Measurements from ENCODE around the gene FASTK.

FASTK gene

DNA sequence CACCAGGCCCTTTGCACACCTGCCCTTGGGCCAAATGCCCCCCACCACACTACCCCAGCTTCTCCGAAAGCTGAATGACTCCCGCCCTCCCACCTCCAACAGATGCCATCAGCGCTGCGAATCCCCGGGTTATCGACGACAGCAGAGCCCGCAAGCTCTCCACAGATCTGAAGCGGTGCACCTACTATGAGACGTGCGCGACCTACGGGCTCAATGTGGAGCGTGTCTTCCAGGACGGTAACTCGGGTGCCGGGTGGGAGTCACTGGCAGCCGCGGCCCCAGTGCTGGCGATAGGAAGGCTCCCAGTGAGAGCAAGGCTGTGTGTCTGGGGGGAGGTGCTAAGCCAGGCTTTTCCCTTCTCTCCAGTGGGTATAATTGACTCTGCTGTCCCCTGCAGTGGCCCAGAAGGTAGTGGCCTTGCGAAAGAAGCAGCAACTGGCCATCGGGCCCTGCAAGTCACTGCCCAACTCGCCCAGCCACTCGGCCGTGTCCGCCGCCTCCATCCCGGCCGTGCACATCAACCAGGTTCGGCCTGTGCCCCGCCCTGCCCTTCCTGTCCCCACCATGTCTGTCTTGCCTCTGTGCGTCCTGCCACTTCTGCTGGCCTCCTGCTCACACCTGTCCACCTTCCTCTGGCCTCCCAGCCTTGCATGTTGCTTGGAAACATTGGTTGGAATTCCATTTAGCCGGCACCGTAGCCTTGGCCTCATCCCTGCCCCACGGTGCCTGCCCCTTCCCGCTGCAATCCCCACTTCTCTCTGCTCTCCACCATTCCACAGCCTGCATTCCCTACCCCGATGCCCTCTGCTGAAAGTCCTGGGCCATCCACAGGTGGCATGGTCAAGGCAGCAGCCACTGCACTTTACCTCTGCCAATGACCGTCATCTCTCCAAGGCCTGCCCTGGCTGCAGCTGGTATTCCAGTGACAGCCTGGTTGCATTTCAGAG is 37.8 kb upstream of the FASTK start:
- Histone ChIP-seq H3K36me3 (ENCODE audit: control insufficient read depth in 5 of 5, insufficient read depth in 5 of 5, low read length in 5 of 5) (peaks cover 0 to 71% (median 59%) of the 10 kb centered on the region in 5 donors), H3K27ac (ENCODE audit: low read depth, low read length) (no peak overlapping the region), H3K4me3 (ENCODE audit: low read depth in 1 of 5, low read length in 5 of 5) (no peak overlapping the region), H3K4me1 (ENCODE audit: control insufficient read depth in 5 of 5, insufficient read depth in 5 of 5, low read length in 5 of 5) (peaks cover 0 to 11% (median 3%) of the 10 kb centered on the region in 5 donors), H3K9me3 (ENCODE audit: control insufficient read depth in 5 of 5, low read length in 5 of 5) (no peaks in the 10 kb centered on the region), H3K27me3 (ENCODE audit: control insufficient read depth in 5 of 5, insufficient read depth in 4 of 5, low read length in 5 of 5) (no peaks in the 10 kb centered on the region), H3K9ac (ENCODE audit: low read length in 5 of 5) (no peak overlapping the region)

DNA sequence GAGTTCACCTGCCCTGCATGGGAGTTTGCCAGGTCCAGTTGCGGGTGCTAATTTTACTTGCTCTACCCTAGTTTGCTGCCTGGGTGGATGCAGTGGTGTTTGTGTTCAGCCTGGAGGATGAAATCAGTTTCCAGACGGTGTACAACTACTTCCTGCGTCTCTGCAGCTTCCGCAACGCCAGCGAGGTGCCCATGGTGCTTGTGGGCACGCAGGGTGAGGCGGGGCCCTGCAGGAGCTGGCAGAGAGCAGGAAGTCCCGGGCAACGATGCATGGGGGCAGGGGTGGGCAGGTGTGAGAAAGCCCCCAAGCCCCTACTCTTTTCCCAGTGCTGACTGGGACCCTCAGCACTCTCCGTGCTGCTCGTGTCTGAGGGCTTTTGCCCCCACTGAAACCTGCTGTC is 37.0 kb upstream of the FASTK start:
- Histone ChIP-seq H3K9me3 (ENCODE audit: control insufficient read depth in 5 of 5, low read length in 5 of 5) (no peaks in the 10 kb centered on the region), H3K27ac (ENCODE audit: low read depth, low read length) (no peak overlapping the region), H3K27me3 (ENCODE audit: control insufficient read depth in 5 of 5, insufficient read depth in 4 of 5, low read length in 5 of 5) (no peaks in the 10 kb centered on the region), H3K4me1 (ENCODE audit: control insufficient read depth in 5 of 5, insufficient read depth in 5 of 5, low read length in 5 of 5) (peaks cover 0 to 11% (median 3%) of the 10 kb centered on the region in 5 donors), H3K4me3 (ENCODE audit: low read depth in 1 of 5, low read length in 5 of 5) (no peak overlapping the region), H3K9ac (ENCODE audit: low read length in 5 of 5) (no peak overlapping the region), H3K36me3 (ENCODE audit: control insufficient read depth in 5 of 5, insufficient read depth in 5 of 5, low read length in 5 of 5) (peaks cover 0 to 63% (median 53%) of the 10 kb centered on the region in 5 donors)

DNA sequence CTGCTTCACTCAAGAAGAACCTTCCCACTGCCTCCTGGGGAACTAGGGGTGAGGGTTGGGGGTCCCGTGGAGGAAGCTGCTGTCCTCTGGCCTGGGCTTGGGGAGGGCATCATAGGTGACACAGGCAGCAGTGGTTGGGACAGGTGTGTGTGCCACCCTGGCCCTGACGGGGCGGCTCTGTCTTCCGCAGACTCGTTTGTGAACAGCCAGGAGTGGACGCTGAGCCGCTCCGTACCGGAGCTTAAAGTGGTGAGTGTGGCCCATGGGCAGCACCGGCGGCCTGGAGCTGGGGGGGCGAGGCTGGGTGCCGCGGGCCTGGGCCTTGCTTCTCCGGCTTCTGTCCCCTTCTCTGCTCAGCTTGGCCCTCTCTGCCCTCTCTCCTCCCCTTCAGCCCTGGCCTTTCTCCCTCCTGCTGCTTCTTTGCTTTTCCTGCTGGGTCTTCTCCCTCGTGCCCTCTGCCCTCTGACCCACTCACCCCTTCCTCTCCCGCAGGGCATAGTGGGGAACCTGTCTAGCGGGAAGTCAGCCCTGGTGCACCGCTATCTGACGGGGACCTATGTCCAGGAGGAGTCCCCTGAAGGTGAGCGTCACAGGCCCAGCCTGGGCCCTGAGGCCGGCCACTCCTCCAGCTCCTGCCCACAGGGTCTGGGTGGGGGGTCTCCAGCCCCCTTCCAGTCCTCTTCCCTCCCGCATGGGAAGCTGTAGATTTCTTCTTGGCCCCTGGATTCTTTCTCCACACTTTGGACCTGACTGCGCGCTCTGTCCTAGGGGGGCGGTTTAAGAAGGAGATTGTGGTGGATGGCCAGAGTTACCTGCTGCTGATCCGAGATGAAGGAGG is 36.2 kb upstream of the FASTK start:
- peaks cover 0 to 55% (median 49%) of the 10 kb centered on the region in 5 donors for H3K36me3 ChIP-seq (ENCODE audit: control insufficient read depth in 5 of 5, insufficient read depth in 5 of 5, low read length in 5 of 5)

DNA sequence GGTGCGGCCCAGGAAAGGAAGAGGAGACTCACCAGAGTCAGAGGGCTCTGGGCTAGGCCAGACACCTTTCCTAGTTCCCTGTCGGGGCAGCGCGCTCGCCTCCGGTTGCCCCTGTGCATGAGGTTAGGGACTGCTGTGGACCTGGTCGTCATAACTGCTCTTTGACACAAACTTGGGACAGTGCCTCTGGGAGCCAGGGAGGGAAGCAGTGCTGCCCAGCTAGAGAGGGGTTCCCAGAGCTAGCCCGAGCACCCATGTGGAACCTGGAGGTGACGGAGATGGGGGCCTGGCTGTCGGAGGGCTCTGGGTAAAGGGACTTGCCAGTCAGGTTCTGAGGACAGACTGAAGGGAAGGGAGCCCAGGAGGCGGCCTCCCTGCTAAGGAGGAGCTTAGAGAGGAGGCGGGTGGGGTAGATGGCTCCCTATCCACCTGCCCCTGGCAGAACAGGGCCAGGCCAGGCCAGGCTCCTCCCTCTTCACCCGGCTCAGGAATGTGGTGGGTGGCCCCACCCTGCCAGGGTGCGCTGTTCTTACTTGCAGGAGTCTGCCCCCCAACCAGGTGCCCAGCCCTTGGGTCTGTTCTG is 35.3 kb upstream of the FASTK start:
- Histone ChIP-seq H3K27me3 (ENCODE audit: control insufficient read depth in 5 of 5, insufficient read depth in 4 of 5, low read length in 5 of 5) (no peaks in the 10 kb centered on the region), H3K4me3 (ENCODE audit: low read depth in 1 of 5, low read length in 5 of 5) (no peak overlapping the region), H3K27ac (ENCODE audit: low read depth, low read length) (no peak overlapping the region), H3K9me3 (ENCODE audit: control insufficient read depth in 5 of 5, low read length in 5 of 5) (no peaks in the 10 kb centered on the region), H3K9ac (ENCODE audit: low read length in 5 of 5) (no peak overlapping the region), H3K36me3 (ENCODE audit: control insufficient read depth in 5 of 5, insufficient read depth in 5 of 5, low read length in 5 of 5) (peaks cover 0 to 46% (median 40%) of the 10 kb centered on the region in 5 donors), H3K4me1 (ENCODE audit: control insufficient read depth in 5 of 5, insufficient read depth in 5 of 5, low read length in 5 of 5) (peaks cover 0 to 15% (median 7%) of the 10 kb centered on the region in 5 donors)

More for the DNA sequence above, 36.2 kb upstream of the FASTK start:
- no peak overlapping the region for H3K9ac ChIP-seq (ENCODE audit: low read length in 5 of 5)
- H3K4me1 ChIP-seq (ENCODE audit: control insufficient read depth in 5 of 5, insufficient read depth in 5 of 5, low read length in 5 of 5): peaks cover 0 to 11% (median 3%) of the 10 kb centered on the region in 5 donors
- H3K9me3 ChIP-seq (ENCODE audit: control insufficient read depth in 5 of 5, low read length in 5 of 5): no peaks in the 10 kb centered on the region
- no peak overlapping the region for H3K27ac ChIP-seq (ENCODE audit: low read depth, low read length)
- no peak overlapping the region for H3K4me3 ChIP-seq (ENCODE audit: low read depth in 1 of 5, low read length in 5 of 5)
- no peaks in the 10 kb centered on the region for H3K27me3 ChIP-seq (ENCODE audit: control insufficient read depth in 5 of 5, insufficient read depth in 4 of 5, low read length in 5 of 5)

DNA sequence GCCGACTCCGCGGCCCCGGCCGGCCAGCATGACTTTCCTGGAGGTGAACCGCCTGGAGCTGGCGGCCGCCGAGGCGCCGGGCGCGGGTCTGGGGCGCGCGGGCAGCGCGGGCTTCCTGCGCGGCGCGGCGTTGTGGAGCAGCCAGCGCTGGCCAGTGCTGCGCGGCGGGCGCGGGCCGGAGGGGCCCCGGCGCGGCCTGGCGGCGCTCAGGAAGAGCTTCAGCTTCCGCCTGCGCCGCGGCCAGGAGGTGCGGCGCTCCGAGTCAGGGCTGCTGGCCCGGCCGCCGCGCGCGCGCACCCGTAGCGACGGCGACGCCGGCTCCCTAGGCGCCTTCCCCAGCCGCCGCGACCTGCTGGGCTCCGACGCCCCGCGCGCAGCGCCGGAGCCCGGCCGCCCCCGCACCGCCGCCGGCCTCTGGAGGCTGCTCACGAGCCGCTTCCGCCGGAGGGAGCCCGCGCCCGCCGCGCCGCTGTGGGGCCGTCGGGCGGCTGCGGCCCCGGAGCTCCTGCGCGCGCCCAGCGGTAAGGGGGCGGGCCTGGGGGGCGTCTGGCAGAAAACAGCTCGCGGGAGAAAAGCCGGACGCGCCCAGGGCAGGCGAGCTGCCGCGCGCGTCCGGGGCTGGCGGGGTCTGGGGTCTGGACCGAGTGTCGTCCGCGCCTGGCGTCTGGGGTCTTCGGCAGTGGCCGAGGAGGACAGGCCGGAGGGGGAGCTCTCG is 34.7 kb upstream of the FASTK start:
- H3K9me3 ChIP-seq (ENCODE audit: control insufficient read depth in 5 of 5, low read length in 5 of 5): no peaks in the 10 kb centered on the region
- no peaks in the 10 kb centered on the region for H3K27me3 ChIP-seq (ENCODE audit: control insufficient read depth in 5 of 5, insufficient read depth in 4 of 5, low read length in 5 of 5)
- H3K36me3 ChIP-seq (ENCODE audit: control insufficient read depth in 5 of 5, insufficient read depth in 5 of 5, low read length in 5 of 5): peaks cover 0 to 40% (median 34%) of the 10 kb centered on the region in 5 donors
- no peak overlapping the region for H3K9ac ChIP-seq (ENCODE audit: low read length in 5 of 5)
- peaks cover 0 to 21% (median 13%) of the 10 kb centered on the region in 5 donors for H3K4me1 ChIP-seq (ENCODE audit: control insufficient read depth in 5 of 5, insufficient read depth in 5 of 5, low read length in 5 of 5)
- H3K27ac ChIP-seq (ENCODE audit: low read depth, low read length): no peak overlapping the region
- peak overlapping the region in 2 of 5 donors; percentile 6 to 17 for H3K4me3 ChIP-seq (ENCODE audit: low read depth in 1 of 5, low read length in 5 of 5)

DNA sequence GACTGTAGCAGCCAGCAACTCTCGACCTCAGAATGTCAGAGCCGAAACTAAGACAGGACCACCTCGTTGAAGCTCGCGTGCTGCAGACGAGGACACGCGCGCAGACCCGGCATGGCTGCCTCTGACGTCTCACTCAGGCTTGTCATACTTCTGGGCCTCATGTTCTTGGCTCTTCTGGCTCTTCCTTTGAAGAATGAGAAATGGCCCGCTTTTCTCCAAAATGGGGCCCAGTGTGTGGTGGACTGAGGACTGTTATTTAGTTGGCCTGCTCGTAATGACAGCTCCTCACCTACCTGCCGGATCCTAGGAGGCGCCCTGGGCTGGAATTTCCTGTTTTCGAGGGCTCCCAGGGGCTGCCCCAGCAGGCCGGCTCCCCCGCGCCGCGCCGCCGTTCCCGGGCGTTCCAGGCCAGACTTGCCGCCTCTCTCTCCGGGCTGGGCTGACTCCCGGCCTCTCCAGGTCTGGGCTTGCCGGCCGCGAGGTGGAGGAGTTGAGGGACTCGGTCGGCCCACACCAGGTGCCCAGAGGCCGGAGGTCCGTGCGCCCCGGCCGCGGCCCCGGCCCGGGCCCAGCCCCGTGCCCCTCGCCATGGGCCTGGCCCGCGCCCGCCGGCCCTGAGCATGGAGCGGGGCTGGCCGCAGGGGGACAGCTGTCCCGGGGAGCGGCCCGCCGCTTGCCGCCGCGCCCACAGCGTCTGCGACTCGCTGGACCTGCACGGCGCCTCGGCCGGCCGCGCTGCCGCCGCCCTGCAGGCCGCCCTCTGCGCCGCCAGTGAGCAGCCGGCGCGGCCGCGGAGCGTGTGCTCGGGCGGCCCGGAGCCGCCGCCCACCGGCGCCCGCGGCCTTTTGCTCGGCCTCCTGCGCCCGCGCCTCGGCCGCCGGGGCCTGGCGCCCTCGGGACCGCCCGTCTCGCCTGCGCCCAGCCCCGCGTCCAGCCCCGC is 33.8 kb upstream of the FASTK start:
- Histone ChIP-seq H3K27me3 (ENCODE audit: control insufficient read depth in 5 of 5, insufficient read depth in 4 of 5, low read length in 5 of 5) (no peaks in the 10 kb centered on the region), H3K27ac (ENCODE audit: low read depth, low read length) (no peak overlapping the region), H3K4me1 (ENCODE audit: control insufficient read depth in 5 of 5, insufficient read depth in 5 of 5, low read length in 5 of 5) (peaks cover 0 to 29% (median 22%) of the 10 kb centered on the region in 5 donors), H3K9me3 (ENCODE audit: control insufficient read depth in 5 of 5, low read length in 5 of 5) (no peaks in the 10 kb centered on the region), H3K9ac (ENCODE audit: low read length in 5 of 5) (no peak overlapping the region), H3K36me3 (ENCODE audit: control insufficient read depth in 5 of 5, insufficient read depth in 5 of 5, low read length in 5 of 5) (peaks cover 0 to 31% (median 25%) of the 10 kb centered on the region in 5 donors), H3K4me3 (ENCODE audit: low read depth in 1 of 5, low read length in 5 of 5) (peak overlapping the region in 1 of 5 donors; percentile 17)

DNA sequence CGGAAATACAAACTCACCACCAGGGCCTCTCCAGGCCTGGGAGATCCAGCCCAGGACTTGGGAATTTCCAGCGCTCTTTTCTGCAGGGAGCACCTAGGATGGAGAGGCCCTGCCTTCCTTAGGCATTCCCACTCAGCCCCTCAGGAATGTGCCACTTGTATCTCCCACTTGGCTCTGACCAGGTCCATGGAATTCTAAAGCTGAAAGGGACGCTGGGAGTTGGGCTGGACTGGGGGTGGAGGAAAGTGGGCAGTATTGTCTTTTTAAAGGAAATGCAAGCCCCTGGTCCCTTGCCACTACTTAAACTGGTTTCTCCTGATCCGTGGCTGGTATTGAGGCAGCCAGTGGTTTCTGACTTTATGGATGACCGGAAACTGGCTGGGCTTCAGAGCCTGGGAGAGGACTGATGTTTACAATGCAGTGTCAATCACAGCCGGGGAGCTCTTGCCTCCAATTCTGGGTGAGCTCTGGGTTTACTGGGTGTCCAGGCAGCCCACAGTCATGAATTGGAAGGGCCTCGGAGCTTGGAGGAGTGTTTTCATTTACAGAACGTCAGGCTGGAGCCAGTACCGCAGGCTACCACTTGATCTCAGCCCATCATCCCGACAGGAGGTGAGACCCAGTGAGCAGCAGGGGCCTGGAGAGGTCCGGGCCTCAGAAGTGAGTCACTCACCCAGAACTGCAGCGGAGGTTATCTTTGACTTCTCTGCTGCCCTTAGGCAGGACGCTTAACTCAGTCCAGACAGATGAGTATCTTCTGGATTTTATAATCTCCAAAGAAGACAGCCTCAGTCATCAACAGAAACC is 32.9 kb upstream of the FASTK start:
- Histone ChIP-seq H3K4me3 (ENCODE audit: low read depth in 1 of 5, low read length in 5 of 5) (no peak overlapping the region), H3K27ac (ENCODE audit: low read depth, low read length) (no peak overlapping the region)

DNA sequence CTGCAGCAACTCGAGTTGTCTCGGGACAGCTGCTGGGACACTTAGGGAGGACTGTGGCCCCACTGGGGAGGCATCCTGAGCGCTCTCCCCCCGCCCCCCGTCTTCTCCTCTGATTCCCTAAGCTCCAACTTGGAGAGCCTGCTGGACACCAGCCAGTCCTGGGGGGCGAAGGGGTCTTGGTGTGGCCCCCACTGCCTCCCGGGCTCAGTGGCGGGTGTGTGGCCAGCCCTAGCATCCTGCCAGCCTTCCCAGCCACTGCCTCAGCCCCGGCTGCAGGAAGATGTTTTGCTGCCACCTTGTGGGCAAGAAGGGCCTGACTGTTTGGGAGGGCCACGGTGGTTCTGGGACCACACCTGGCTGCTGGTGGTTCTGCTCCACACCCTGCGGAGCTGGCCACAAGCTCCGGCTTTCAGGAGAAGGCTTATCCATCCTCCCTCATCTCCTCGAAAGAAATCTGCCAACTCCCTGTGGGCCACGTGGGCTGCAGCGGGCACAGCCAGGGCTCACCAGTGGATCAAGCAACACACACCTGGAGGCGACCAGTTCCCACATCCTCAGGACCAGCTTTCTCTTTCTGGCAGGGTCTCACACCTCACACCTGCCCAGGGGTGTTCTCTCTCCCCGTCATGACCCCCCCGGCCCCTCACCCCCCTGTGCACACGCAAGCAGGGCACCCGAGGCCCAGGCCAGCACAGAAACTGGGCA is 30.5 kb upstream of the FASTK start:
- no peak overlapping the region for H3K9ac ChIP-seq (ENCODE audit: low read length in 5 of 5)
- H3K4me3 ChIP-seq (ENCODE audit: low read depth in 1 of 5, low read length in 5 of 5): no peak overlapping the region
- H3K27ac ChIP-seq (ENCODE audit: low read depth, low read length): no peak overlapping the region
- no peaks in the 10 kb centered on the region for H3K9me3 ChIP-seq (ENCODE audit: control insufficient read depth in 5 of 5, low read length in 5 of 5)
- peaks cover 0 to 7% (median 3%) of the 10 kb centered on the region in 5 donors for H3K36me3 ChIP-seq (ENCODE audit: control insufficient read depth in 5 of 5, insufficient read depth in 5 of 5, low read length in 5 of 5)
- no peaks in the 10 kb centered on the region for H3K27me3 ChIP-seq (ENCODE audit: control insufficient read depth in 5 of 5, insufficient read depth in 4 of 5, low read length in 5 of 5)
- H3K4me1 ChIP-seq (ENCODE audit: control insufficient read depth in 5 of 5, insufficient read depth in 5 of 5, low read length in 5 of 5): peaks cover 0 to 34% (median 22%) of the 10 kb centered on the region in 5 donors

More for the DNA sequence above, 32.9 kb upstream of the FASTK start:
- H3K4me1 ChIP-seq (ENCODE audit: control insufficient read depth in 5 of 5, insufficient read depth in 5 of 5, low read length in 5 of 5): peaks cover 0 to 34% (median 22%) of the 10 kb centered on the region in 5 donors
- H3K9me3 ChIP-seq (ENCODE audit: control insufficient read depth in 5 of 5, low read length in 5 of 5): no peaks in the 10 kb centered on the region
- H3K36me3 ChIP-seq (ENCODE audit: control insufficient read depth in 5 of 5, insufficient read depth in 5 of 5, low read length in 5 of 5): peaks cover 0 to 23% (median 17%) of the 10 kb centered on the region in 5 donors
- no peaks in the 10 kb centered on the region for H3K27me3 ChIP-seq (ENCODE audit: control insufficient read depth in 5 of 5, insufficient read depth in 4 of 5, low read length in 5 of 5)
- H3K9ac ChIP-seq (ENCODE audit: low read length in 5 of 5): no peak overlapping the region
